ENCODE measurements around the gene ZNF530.

DNA sequence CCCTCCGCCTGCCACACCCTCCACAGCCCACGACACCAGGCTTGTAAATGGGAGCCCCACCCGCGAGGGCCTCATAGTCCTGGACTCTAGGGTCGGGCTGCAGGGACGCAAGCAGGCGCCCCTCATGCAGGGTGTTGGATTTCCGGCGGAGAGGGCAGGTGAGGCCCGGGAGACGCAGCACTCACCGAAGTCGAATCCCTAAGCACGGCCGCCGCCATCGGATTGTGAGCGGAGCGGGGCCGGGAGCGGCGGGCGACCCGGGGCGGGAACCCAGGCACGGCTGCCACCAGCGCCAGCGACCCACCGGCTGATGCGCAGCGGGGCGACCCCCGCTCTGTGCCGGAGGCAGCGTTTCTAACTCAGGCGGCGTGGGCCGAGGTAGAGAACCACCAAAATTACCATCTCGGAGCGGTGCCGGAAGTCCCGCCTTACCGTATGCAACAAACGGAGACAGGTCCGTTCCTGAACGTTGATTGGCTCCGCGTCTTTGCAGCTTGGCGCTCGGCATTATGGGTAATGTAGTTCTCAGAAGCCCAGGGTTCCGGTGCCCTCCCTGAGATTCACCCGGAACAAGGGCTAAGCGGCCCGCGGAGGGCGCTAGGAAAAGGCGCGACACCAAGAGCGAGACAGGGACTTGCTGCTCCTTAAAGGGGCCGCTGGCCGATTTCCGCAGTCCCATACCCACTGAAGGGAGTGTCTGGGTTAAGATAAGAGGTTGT is 21.0 kb upstream of the ZNF530 start, which contains the start of gene ZNF416:
- TF ChIP-seq SMARCB1 (IDR thresholded peaks at IDR 0.05; ENCODE audit: insufficient read length, low read depth) (no peak), ZKSCAN8 (CRISPR knock-in tag; IDR thresholded peaks at IDR 0.05) (no peak), CEBPG (CRISPR knock-in tag; IDR thresholded peaks at IDR 0.05) (no peak), CEBPG (tag; conservative IDR thresholded peaks at IDR 0.05 in 1 of 2, IDR thresholded peaks at IDR 0.05 in 1 of 2) (no peak), ZZZ3 (IDR thresholded peaks at IDR 0.05) (no peak), RAD21 (CRISPR knock-in tag; conservative IDR thresholded peaks at IDR 0.05 in 1 of 2, IDR thresholded peaks at IDR 0.05 in 1 of 2) (peak in 1 of 2 experiments; percentile 32; a peak in 2 of 4 replicates), SIRT6 (IDR thresholded peaks at IDR 0.05; ENCODE audit: low read depth, low read length) (no peak)
- TF ChIP-seq, protein P1, sequence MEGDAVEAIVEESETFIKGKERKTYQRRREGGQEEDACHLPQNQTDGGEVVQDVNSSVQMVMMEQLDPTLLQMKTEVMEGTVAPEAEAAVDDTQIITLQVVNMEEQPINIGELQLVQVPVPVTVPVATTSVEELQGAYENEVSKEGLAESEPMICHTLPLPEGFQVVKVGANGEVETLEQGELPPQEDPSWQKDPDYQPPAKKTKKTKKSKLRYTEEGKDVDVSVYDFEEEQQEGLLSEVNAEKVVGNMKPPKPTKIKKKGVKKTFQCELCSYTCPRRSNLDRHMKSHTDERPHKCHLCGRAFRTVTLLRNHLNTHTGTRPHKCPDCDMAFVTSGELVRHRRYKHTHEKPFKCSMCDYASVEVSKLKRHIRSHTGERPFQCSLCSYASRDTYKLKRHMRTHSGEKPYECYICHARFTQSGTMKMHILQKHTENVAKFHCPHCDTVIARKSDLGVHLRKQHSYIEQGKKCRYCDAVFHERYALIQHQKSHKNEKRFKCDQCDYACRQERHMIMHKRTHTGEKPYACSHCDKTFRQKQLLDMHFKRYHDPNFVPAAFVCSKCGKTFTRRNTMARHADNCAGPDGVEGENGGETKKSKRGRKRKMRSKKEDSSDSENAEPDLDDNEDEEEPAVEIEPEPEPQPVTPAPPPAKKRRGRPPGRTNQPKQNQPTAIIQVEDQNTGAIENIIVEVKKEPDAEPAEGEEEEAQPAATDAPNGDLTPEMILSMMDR (IDR thresholded peaks at IDR 0.05 in 2 of 3, conservative IDR thresholded peaks at IDR 0.05 in 1 of 3; ENCODE audit: insufficient read depth in 2 of 3, low read depth in 1 of 3, low read length in 3 of 3) = peak; percentile 19 to 35 (median 23); a peak in 2 of 6 replicates

Measured in K562 (cell line).